ENCODE results near the gene ZNF407. TPM values are rescaled to one million over a fixed set of nuclear protein-coding genes. Genes with fewer than 3 reads are reported as not detected.

ZNF407 gene
- polyA plus RNA-seq, 1 experiment: 5.8 TPM

DNA sequence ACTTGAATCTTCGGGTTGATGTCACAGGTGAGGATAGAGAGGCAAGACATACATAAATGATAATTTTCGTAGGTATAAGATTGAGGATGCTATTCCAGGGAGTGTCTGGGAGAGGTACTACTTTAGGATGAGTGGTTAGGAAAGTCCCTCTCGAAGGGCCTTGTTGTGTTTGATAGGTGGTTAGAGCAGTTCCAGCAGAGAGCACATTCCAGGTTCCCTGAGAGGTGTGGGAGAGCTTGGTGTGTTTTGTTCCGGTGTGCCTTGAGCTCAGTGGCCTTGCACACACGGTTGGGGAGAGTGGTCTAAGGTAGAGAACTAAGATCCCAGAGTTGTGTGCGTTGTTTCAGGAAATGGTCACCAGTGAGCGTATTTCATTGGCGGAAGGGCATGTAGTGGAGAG is 191.4 kb downstream of the ZNF407 start:
- DNase-seq (ENCODE audit: low read depth, low spot score): no peak
- no peak overlapping the region for H3K27ac ChIP-seq (ENCODE audit: low read depth, low read length)
- H3K27me3 ChIP-seq (ENCODE audit: control insufficient read depth, insufficient read depth, low read length): no peaks in the 10 kb centered on the region
- H3K9me3 ChIP-seq (ENCODE audit: control insufficient read depth, insufficient read depth, low read length): no peaks in the 10 kb centered on the region
- ChIA-PET POLR2A (no interaction called here), CTCF (no interaction called here)
- H3K4me3 ChIP-seq (ENCODE audit: low read depth, low read length): no peak overlapping the region
- TF ChIP-seq, protein P1, sequence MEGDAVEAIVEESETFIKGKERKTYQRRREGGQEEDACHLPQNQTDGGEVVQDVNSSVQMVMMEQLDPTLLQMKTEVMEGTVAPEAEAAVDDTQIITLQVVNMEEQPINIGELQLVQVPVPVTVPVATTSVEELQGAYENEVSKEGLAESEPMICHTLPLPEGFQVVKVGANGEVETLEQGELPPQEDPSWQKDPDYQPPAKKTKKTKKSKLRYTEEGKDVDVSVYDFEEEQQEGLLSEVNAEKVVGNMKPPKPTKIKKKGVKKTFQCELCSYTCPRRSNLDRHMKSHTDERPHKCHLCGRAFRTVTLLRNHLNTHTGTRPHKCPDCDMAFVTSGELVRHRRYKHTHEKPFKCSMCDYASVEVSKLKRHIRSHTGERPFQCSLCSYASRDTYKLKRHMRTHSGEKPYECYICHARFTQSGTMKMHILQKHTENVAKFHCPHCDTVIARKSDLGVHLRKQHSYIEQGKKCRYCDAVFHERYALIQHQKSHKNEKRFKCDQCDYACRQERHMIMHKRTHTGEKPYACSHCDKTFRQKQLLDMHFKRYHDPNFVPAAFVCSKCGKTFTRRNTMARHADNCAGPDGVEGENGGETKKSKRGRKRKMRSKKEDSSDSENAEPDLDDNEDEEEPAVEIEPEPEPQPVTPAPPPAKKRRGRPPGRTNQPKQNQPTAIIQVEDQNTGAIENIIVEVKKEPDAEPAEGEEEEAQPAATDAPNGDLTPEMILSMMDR (IDR thresholded peaks at IDR 0.05; ENCODE audit: low read depth, low read length): no peak

- no peak overlapping the region for H3K27ac ChIP-seq (ENCODE audit: low read depth, low read length)
- no peak for DNase-seq (ENCODE audit: low read depth, low spot score)
- no peaks in the 10 kb centered on the region for H3K9me3 ChIP-seq (ENCODE audit: control insufficient read depth, insufficient read depth, low read length)
- H3K27me3 ChIP-seq (ENCODE audit: control insufficient read depth, insufficient read depth, low read length): no peaks in the 10 kb centered on the region
- POLR2A ChIA-PET: no interaction called here
- no peak overlapping the region for H3K4me3 ChIP-seq (ENCODE audit: low read depth, low read length)
- TF ChIP-seq, protein P1 (IDR thresholded peaks at IDR 0.05; ENCODE audit: low read depth, low read length): no peak
- CTCF ChIA-PET: no interaction called here
Measured at GRCh38 chr18:74790451-74790850, 192.8 kb downstream of the ZNF407 start.

DNA sequence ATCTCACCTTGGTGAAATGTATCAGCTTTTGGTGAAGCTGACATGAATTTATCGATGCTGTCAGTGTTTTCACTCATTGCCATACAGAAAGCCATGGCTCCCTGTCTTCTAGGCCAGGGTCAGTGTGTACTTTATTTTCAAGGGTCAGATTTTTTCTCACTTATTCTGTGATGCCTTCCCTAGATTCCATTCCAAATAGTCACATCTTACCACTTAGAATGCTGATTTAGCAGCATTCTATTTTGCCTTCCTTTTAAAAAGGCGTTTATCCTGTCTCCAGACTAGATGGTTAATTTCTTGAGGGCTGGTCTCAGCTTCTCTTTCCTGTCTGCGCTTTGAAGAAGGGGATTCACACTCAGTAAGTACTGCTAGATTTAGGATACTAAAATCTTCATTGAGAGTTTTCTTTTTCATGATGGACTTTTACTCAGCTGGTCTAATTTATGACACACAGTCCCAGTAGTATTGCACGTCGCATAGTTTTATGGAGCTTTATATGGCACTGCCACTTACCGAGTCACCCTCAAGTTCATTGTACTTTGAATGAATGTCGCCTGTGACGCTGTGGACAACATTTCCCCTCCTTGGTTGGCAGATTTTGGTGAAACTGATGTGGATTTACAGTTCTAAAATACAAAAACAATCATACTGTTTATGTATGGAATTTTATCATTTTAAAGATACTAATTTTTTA is 194.0 kb downstream of the ZNF407 start:
- TF ChIP-seq, protein P1 (IDR thresholded peaks at IDR 0.05; ENCODE audit: low read depth, low read length): no peak
- Histone ChIP-seq H3K27ac (ENCODE audit: low read depth, low read length) (no peak overlapping the region), H3K4me3 (ENCODE audit: low read depth, low read length) (no peak overlapping the region), H3K27me3 (ENCODE audit: control insufficient read depth, insufficient read depth, low read length) (no peaks in the 10 kb centered on the region), H3K9me3 (ENCODE audit: control insufficient read depth, insufficient read depth, low read length) (no peaks in the 10 kb centered on the region)
- POLR2A ChIA-PET: no interaction called here
- CTCF ChIA-PET: no interaction called here
- no peak for DNase-seq (ENCODE audit: low read depth, low spot score)

- no peak for DNase-seq (ENCODE audit: low read depth, low spot score)
- ChIA-PET POLR2A (no interaction called here), CTCF (no interaction called here)
- TF ChIP-seq, protein P1 (IDR thresholded peaks at IDR 0.05; ENCODE audit: low read depth, low read length): no peak
- Histone ChIP-seq H3K4me3 (ENCODE audit: low read depth, low read length) (no peak overlapping the region), H3K9me3 (ENCODE audit: control insufficient read depth, insufficient read depth, low read length) (no peaks in the 10 kb centered on the region), H3K27ac (ENCODE audit: low read depth, low read length) (no peak overlapping the region), H3K27me3 (ENCODE audit: control insufficient read depth, insufficient read depth, low read length) (no peaks in the 10 kb centered on the region)
Measured at GRCh38 chr18:74793746-74794145, 196.1 kb downstream of the ZNF407 start.

DNA sequence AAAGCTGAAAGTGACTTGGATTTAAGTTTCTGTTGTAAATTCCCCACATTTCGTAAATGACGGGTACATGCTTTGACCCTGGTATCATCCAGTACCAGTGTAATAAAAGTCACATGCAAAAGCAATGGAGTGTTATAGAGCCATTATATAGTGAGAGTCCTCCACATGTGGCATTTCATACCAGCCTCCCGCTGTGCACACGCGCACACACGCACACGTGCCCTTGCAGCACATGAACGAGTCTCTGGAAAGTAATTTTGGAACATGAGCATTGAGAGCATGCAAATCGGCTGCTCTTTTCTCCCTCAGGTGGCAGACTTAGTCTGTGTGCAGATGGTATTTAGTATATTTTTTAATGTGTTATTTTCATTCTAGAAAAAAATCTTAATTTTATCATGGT is 198.1 kb downstream of the ZNF407 start:
- no peak for DNase-seq (ENCODE audit: low read depth, low spot score)
- ChIA-PET POLR2A (no interaction called here), CTCF (no interaction called here)
- no peak overlapping the region for H3K27ac ChIP-seq (ENCODE audit: low read depth, low read length)
- TF ChIP-seq, protein P1 (IDR thresholded peaks at IDR 0.05; ENCODE audit: low read depth, low read length): no peak
- H3K4me3 ChIP-seq (ENCODE audit: low read depth, low read length): no peak overlapping the region
- H3K27me3 ChIP-seq (ENCODE audit: control insufficient read depth, insufficient read depth, low read length): no peaks in the 10 kb centered on the region
- no peaks in the 10 kb centered on the region for H3K9me3 ChIP-seq (ENCODE audit: control insufficient read depth, insufficient read depth, low read length)
